GM21360 (cell line): ENCODE data around the gene SORL1-AS1.

ENCODE experiments used
- ATAC-seq: cut with Tn5 transposase; IDR thresholded peaks from one replicate; pipeline ENCODE4 v1.9.1; 2021; ENCODE audit warnings: mild to moderate bottlenecking, moderate library complexity; ENCODE audit not compliant: unreplicated experiment

The SORL1-AS1 gene

GRCh38 chr11:121452609-121453150 lies at the start of gene SORL1-AS1:
Gene SORL1-AS1 (minus strand): TSS chr11:121452967.
- peak; percentile 5 for ATAC-seq

GRCh38 chr11:121500717-121501116 lies 48.0 kb upstream of the SORL1-AS1 start:
- no peak for ATAC-seq

DNA sequence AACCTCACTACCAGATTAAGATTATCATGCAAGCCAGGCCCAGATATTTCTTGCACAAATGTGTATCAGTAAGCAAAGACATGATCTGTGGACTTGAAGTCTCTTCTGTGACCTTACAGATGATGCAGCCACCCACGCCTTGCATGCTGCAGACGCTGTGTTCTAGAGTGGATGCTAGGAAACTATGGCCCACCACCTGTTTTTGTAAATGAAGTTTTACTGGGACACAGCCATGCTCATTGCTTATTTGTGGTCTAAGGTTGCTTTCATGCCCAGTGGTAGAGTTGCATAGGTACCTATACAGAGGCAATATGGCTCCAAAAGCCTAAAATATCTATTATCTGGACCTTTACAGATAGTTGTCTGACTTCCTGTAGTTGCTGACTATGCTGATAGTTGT lies 47.5 kb upstream of the SORL1-AS1 start:
- ATAC-seq: no peak

DNA sequence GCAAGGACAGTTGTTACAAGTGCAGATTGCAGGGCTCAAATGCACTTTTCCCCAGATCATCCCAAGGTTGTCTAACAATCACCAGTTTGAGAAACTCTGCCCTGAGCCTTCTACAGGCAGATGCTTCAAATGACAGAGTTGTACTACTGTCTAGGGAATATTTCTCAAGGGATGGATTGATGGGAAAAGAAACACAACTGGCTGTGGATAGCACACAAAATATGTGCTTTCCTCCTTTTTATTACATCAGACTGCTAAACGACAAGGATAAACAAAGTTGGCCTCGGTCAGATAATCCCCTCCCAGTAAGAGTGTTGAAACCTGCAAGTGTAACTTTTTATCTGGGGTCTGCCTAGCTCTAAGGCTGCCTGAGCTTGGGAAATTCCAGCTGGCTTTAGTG lies 46.6 kb upstream of the SORL1-AS1 start:
- no peak for ATAC-seq

DNA sequence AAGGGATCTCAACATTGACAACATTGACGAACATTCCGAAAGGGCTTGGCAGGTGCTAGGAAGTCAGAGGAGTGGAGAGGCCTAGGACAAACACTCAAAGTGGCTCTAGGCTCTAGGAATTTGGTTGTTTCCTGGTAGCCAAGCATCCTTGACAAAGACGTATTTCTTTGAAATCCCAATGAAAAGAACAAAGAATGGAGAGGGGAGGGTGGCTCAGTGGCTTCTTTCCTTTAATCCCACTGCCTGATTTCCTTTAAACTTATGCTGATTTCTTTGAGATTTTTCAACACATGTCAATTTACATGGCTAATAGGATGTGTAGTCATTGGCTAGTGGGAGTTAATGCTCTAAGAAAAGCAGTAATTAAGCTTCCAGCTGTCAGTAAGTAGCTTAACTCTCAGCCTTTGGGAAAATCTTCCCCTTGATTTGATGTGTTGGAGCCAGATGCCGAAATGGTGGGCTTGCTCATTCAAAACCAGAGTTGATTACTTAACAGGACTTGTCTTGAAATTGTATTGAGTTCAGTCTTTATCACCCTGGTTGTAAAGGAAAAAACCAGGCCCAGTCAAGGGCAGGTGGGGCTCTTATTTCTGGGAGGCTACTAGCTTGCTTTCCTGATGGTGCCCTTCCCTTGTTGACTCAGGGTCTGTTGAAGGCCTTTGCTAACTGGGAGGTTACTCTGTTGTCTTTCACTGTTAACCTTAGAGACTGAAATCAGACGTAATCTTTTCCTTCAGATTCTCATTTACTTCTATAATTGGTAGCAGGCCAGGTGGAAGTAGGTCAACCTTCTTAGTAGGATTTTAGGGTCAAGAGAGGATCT lies 44.6 kb upstream of the SORL1-AS1 start:
- no peak for ATAC-seq

DNA sequence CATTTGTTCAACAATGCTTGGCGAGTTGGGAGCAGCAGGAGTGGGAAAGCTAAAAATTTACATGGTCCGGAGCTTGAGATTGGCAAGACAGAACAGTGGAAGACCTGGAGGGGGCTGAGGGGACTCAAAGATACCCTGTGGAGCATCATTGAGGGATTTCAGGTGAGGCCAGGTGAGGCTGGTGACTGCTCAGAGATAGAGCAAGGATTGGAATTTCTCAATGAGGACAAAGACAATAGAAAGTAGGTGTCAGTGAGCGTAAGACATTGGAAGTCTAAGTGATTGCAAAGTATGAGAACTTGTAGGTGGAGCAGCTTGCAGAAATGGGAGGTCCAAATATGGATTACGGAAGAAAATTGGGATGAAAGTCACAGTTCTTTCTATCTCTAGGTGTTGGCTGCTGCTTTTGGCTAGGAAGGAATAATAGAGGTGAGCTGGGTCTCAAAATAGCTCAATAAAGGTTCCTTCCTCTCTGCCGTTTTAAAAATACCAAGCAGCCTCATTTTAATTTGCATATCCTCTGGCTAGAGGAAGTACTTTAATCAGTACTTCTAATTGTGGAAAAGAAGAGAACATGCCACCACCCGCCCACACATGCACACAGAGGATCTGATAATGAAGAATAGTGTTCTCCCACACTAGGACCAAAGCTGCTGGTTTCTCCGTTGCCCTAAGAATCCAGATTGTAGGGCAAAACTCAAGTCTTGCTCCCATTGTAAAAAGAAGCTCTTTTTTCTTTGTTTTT lies 41.8 kb upstream of the SORL1-AS1 start:
- peak; percentile 58 for ATAC-seq

DNA sequence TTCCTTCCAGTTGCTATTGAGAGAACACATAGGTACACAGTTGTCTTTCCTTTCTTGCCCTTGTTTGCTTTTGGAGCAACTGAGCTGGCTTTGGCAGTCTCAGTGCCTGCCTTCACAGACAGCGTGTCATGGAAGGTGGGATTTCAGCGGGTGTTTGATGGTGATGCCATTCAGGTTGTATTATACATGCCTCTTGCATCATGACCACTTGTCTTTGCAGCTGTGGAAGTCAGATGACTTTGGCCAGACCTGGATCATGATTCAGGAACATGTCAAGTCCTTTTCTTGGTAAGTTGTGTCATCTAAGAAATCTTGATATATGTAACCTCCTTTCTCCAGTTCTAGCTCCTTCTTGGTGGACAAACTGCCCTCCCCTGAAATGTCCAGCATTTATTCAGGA lies 37.1 kb upstream of the SORL1-AS1 start:
- ATAC-seq: no peak

GRCh38 chr11:121488641-121489040 lies 35.9 kb upstream of the SORL1-AS1 start:
- ATAC-seq: no peak

DNA sequence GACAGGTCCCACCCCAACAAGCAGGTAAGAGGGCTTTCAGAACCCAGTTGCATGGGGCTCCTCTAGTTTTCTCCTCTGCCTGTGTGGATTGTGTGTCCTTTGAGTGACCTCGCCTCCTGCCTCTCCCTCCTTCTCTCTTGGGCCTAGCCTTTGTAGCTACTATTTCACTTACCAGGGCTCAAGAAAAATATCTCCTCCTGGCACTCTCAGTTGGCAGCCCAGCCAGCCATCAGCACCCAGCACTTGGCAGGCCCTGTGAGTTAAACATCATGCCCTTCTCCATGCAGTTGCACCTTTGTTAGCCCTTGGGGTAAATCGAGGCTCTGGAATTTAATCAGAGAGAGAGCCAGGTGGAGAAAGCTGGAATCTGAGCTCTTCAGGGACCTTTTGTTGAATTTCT lies 35.4 kb upstream of the SORL1-AS1 start:
- ATAC-seq: no peak

DNA sequence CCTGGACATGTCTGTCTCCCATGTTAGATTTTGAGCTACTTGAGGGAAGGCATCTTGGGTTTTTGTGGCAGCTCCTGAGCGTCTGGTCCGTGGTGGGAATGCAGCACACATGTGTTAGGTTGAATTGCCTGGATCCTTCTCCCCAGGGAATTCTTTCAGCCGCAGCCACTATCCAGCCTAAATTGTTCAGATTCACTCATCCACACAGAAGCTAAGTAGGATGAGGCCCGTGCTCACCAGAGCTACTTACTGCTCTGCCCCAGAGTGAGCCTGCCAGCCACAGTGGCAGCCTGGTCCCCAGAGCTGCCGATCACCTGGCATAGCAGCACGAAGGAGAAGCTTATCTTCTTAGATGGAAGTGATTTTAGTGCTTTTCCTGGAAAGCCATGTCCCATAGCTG lies 34.4 kb upstream of the SORL1-AS1 start:
- no peak for ATAC-seq

GRCh38 chr11:121486054-121486453 lies 33.3 kb upstream of the SORL1-AS1 start:
- no peak for ATAC-seq

DNA sequence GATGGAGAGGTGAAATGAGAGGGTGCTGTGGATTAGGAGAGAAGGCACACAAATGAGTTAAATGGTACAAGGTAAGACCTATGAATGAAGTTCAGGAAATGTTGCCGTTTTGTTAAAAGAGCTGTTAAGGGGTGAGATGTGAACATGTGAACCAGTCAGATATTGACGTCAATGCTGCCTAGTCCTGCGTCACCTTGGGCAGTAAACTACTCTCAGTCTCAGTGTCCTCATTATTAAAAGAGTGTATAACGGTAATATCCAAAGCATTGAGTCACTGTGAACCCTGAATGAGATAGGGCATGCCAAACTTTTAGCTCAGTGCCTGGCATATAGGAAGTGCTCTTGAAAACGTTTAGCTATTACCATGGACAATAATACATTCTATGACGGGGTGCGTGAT lies 32.4 kb upstream of the SORL1-AS1 start:
- no peak for ATAC-seq

DNA sequence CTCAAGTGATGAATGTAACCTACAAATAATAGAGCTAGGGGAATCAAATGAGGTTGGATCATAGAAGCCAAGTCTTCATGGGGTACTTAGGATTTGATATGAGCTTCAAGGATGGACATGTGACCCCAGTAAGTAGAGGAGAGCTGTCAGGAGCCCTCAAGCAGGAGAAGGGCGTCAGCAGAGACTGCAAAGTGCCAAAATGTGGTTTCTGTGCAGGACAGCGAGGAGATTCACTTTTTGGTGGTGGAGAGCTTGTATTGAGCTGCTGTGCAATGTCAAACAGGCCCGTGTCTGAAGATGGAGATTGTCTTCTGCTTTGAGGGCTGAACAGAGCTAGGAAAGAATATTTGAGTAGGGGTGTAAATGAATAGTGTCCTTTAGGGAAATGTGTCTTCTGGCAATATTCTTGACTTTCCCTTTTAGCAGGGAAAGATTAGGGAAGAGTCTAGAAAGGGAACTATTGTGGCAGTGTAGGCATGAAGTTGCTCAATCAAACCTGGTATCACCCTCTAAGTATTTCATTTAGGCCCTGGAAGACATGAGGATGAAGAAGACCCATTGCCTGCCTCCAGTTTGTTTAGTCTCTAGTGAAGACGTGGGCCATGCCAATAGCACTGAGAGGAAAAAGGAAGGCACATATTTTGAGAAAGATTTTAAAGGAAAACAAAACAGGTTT lies 31.2 kb upstream of the SORL1-AS1 start:
- ATAC-seq: no peak

GRCh38 chr11:121482231-121483129 lies 29.7 kb upstream of the SORL1-AS1 start:
- ATAC-seq: peak; percentile 67

- ATAC-seq: peak; percentile 46
These were observed 28.9 kb upstream of the SORL1-AS1 start for GRCh38 chr11:121481484-121482230.

DNA sequence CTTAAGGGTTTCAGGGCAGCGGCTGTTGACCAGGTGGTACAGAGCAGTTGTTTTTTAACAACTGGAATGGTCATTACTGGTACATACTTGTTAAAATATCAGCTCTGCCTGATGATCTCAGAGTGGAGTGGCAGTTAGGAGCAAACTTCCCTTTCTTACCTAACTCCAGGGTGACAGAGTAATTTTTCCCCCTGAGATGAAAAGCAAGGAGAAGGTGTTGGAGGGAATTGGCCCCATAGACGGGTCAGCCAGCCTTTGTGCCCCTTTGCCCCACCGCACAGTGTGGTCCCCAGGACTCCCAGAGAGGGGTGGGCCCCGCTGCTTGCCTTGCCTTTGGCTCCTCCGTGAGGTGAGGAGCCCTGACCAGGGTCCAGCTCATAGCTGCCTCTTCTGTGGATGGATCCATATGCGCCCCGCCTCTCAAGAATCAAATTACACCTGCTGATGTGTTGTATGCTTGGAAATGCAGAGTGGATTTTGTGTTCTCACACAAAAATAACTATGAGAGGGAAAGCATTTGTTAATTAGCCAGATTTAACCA lies 27.0 kb upstream of the SORL1-AS1 start:
- no peak for ATAC-seq

GRCh38 chr11:121478895-121479697 lies 26.3 kb upstream of the SORL1-AS1 start:
- no peak for ATAC-seq

- no peak for ATAC-seq
These were observed 25.6 kb upstream of the SORL1-AS1 start for GRCh38 chr11:121478226-121478894.
